Measurements from ENCODE around the gene KCNT1.

Gene KCNT1

DNA sequence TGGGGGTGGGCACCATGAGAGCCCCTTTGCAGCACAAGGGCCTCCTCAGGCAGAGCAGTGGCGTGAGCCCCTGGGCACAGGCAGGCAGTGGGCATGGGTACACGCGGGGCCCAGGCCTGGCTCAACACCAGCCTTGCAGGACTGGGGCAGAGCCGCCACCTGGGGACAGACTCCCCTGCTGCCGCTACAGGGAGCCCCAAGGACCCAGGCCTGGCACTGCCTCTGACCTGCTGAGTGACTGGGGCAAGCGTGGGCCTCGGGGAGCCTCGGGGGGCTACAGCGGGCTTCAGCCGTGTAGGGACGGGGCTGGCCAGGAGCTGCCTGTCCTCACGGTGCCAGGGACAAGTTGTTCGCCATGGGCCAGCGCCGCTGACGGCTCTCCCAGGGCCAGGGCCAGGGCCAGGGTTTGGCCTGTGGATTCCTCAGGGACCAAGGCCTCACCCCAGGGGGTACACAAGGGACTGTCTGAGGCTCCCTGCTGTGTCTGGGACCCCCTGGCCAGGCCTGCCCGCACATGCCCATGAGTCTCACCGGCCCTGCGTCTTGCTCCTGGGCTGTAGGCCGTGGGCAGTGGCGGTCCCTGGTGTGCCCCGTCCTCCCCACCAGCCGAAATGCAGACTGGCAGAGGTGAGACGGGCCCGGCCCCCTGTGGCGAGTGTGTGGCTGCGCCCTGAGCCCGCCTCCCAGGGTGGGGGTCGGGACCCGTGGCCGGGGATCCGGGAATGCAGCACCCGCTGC, 42.5 kb downstream of the KCNT1 start:
- in situ Hi-C loops (cut with MboI; ENCODE audit: low sequenced_read_pairs), result no loop called here

GRCh38 chr9:135745189-135745588, 43.2 kb downstream of the KCNT1 start:
- in situ Hi-C loops (cut with MboI; ENCODE audit: low sequenced_read_pairs), result no loop called here

- in situ Hi-C loops (cut with MboI; ENCODE audit: low sequenced_read_pairs), result no loop called here
These were observed 43.8 kb downstream of the KCNT1 start for GRCh38 chr9:135745686-135746324.

- in situ Hi-C loops (cut with MboI; ENCODE audit: low sequenced_read_pairs), result no loop called here
These were observed 44.6 kb downstream of the KCNT1 start for GRCh38 chr9:135746565-135746964.

DNA sequence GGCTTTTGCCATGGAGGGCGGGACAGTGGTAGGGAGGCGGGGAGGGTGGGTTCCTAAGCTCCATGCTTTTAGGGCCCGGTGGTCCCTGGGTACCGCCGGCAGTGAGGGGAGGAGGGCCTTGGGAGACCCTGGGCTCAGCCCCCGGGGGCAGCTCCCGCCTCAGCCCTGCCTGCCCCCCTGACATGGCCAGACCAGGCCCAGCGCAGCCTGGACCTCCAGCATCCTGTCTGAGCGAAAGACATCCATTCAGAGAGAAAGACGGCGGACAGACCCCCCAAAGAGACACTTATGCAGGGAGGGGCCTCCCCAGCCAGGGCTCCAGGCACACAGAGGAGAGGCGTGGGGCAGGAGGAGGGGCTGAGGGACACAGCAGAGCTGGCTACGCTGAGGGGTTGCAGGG, 45.3 kb downstream of the KCNT1 start:
- in situ Hi-C loops (cut with MboI; ENCODE audit: low sequenced_read_pairs), result no loop called here

DNA sequence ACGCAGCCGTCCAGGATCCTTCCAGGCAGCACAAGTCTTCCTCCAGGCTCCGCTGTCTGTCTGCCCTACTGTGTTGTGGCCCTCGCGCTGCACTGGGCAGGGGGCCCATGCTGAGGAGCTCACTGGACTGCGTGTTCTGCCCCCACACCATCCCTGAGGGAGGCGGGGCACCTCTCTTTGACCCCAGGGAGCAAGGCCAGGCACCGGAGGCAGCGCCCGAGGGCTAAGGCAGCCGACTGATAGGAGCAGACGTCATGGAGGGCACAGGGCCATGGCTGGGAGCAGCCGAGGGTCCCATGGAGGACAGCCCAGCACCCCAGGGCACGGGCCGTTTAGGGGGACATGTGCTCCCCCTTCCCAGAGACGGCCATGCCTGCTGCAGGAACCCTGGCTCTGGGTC, 46.7 kb downstream of the KCNT1 start:
- in situ Hi-C loops (cut with MboI; ENCODE audit: low sequenced_read_pairs), result no loop called here

DNA sequence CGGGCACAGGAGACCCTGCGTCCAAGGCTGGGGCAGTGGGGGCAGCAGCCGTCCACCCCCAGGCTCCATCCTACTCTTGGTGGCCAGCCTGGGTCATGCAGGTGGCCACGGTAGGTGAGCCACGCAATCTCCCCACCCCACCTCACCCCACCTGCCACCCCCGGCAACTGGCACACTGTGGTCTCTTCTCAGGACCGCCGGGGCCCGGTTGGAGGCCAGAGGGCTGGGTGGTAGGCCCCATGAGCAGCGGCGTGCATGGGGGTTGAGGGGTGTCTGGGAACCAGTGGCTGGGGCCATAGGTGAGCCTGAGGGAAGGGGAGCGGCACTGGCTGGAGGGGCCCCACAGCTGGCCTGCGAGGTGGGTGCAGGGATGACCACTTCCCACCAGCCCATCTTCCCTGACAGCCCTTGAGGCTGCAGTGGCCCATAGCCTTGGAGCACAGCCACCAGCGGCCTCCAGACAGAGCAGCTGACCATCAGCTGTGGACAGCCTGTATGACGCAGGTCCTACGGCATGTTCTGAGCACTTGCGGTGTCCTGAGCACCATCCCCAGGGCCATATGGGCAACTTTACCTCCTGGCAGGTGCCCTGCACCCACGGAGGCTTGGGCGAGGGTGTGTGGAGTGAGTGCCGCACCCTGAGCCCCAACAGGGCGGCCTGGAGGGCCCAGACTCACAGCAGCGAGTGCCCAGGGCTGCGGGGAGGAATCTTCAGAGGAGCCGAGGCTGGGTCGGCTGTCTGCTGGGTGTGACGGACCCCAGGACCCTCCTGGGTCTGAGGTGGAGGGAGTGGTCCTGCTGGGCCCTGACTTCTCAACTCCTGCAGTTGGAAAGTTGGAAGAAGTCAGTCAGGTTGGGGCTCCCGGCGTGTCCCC, 47.4 kb downstream of the KCNT1 start:
- in situ Hi-C loops (cut with MboI; ENCODE audit: low sequenced_read_pairs), result no loop called here

- in situ Hi-C loops (cut with MboI; ENCODE audit: low sequenced_read_pairs), result no loop called here
These were observed 48.8 kb downstream of the KCNT1 start for GRCh38 chr9:135750786-135751185.

DNA sequence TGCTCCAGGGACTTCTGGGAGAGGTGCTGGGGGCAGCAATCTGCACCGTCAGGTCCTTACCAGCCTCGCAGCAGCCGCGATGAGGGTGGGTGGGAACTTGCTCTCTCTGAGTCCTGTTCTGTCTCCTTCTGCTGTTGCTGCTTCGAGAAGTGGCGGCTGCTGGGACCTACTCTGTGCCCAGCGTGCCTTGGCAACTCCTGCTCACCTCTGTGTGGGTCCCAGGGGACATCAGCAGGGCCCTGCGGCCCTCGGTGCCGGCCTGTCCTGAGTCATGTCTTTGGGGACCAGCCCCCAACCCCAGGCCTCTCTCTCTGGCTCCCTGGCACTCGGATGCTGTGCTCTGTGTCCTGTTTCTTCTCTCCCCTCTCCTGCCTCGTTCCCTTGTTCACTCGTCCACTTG, 49.5 kb downstream of the KCNT1 start:
- in situ Hi-C loops (cut with MboI; ENCODE audit: low sequenced_read_pairs), result no loop called here

DNA sequence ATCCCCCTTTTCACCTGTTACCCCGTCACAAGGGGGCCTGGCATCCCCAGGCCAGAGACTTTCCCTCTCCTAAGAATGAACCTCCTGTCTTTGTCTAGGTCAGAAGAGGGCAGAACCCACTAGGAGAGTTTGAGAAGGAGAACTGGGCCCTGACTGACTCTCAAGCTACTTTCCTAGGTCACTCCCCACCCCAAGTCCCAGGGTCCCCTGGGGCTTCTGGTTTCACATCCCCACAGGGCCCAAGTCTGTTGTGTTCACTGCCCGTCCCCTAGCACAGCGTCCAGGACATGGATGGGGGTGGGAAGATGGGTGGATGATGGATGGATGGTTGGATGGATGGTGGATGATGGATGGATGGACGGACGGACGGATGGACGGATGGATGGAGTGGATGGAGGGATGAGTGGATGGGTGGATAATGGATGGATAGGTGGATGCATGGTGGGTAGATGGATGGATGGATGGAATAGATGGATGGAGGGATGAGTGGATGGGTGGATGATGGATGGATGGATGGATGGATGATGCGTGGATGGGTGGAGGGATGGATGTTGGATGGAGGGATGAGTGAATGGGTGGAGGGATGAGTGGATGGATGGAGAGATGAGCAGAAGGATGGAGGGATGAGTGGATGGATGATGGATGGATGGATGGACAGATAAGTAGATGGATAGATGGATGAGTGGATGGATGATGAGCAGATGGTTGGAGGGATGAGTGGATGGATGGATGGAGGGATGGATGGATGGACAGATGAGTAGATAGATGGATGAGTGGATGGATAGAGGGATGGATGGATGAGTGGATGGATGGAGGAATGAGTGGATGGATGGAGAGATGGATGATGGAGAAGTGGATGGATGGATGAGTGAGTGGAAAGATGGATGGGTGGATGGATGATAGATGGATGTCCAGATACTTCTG, 50.6 kb downstream of the KCNT1 start:
- in situ Hi-C loops (cut with MboI; ENCODE audit: low sequenced_read_pairs), result no loop called here

GRCh38 chr9:135753391-135754105, 51.6 kb downstream of the KCNT1 start:
- in situ Hi-C loops (cut with MboI; ENCODE audit: low sequenced_read_pairs), result no loop called here

GRCh38 chr9:135756576-135756975, 54.6 kb downstream of the KCNT1 start:
- in situ Hi-C loops (cut with MboI; ENCODE audit: low sequenced_read_pairs), result no loop called here

DNA sequence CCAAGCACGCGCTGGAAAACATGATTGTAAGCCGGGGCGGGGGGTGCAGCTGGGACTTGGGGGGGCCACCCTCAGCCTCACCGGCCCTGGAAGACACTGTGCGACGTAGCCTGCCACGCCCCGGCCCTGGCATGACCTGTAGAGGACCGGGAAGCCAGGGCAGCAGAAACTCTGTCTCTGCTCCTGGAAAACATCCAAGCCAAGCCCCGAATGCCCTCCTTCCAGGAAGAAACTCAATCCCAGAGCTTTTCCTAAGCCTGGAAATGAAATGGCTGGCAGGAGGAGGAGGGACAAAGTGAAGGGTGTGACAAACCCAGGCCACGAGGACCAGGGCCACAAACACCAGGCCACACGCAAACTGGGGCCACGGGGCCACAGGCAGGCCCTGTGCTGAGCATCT, 55.4 kb downstream of the KCNT1 start:
- in situ Hi-C loops (cut with MboI; ENCODE audit: low sequenced_read_pairs), result no loop called here

- in situ Hi-C loops (cut with MboI; ENCODE audit: low sequenced_read_pairs), result no loop called here
These were observed 56.1 kb downstream of the KCNT1 start for GRCh38 chr9:135758056-135758455.

GRCh38 chr9:135758870-135759269, 56.9 kb downstream of the KCNT1 start:
- in situ Hi-C loops (cut with MboI; ENCODE audit: low sequenced_read_pairs), result no loop called here

- in situ Hi-C loops (cut with MboI; ENCODE audit: low sequenced_read_pairs), result no loop called here
These were observed 57.8 kb downstream of the KCNT1 start for GRCh38 chr9:135759676-135760300.

- in situ Hi-C loops (cut with MboI; ENCODE audit: low sequenced_read_pairs), result no loop called here
These were observed 58.5 kb downstream of the KCNT1 start for GRCh38 chr9:135760465-135760864.

GRCh38 chr9:135761150-135761844, 59.3 kb downstream of the KCNT1 start:
- in situ Hi-C loops (cut with MboI; ENCODE audit: low sequenced_read_pairs), result no loop called here

GRCh38 chr9:135761845-135762168, 59.8 kb downstream of the KCNT1 start:
- in situ Hi-C loops (cut with MboI; ENCODE audit: low sequenced_read_pairs), result no loop called here

Data from hTERT RPE-1 (cell line).